ENCODE results near the gene TTC23.

The TTC23 gene

GRCh38 chr15:99110581-99111320 is 138.6 kb downstream of the TTC23 start:
- TF ChIP-seq, protein P1, sequence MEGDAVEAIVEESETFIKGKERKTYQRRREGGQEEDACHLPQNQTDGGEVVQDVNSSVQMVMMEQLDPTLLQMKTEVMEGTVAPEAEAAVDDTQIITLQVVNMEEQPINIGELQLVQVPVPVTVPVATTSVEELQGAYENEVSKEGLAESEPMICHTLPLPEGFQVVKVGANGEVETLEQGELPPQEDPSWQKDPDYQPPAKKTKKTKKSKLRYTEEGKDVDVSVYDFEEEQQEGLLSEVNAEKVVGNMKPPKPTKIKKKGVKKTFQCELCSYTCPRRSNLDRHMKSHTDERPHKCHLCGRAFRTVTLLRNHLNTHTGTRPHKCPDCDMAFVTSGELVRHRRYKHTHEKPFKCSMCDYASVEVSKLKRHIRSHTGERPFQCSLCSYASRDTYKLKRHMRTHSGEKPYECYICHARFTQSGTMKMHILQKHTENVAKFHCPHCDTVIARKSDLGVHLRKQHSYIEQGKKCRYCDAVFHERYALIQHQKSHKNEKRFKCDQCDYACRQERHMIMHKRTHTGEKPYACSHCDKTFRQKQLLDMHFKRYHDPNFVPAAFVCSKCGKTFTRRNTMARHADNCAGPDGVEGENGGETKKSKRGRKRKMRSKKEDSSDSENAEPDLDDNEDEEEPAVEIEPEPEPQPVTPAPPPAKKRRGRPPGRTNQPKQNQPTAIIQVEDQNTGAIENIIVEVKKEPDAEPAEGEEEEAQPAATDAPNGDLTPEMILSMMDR (IDR thresholded peaks at IDR 0.05; ENCODE audit: low read depth, low read length), result no peak
- DNase-seq (ENCODE audit: low read depth, low spot score), result peak; percentile 30
- H3K4me3 ChIP-seq (ENCODE audit: low read depth, low read length), result no peak overlapping the region
- in situ Hi-C loops (cut with HindIII; ENCODE audit: low sequenced_read_pairs), result no loop called here

DNA sequence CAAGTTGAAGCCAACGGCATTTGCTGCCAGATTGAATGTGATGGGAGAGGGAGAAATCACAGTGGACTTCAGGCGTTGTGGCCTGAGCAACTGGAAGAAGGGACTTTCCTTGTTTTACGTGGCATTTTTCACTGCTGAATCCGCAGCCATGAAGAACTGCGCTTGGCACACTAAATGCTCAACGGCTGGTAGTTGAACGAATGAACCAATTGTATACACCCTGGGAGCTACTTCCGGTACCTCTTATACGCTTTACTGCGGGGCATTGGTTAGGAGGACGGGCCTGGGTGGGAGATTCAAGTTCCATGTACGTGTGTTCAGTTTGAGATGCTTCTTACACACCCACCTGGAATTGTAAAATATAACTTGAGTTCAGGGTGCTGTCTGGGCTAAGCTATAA is 139.3 kb downstream of the TTC23 start:
- in situ Hi-C loops (cut with HindIII; ENCODE audit: low sequenced_read_pairs), result no loop called here
- DNase-seq (ENCODE audit: low read depth, low spot score), result no peak
- H3K4me3 ChIP-seq (ENCODE audit: low read depth, low read length), result no peak overlapping the region
- TF ChIP-seq, protein P1 (IDR thresholded peaks at IDR 0.05; ENCODE audit: low read depth, low read length), result no peak

GRCh38 chr15:99109555-99110021 is 139.8 kb downstream of the TTC23 start:
- no peak for DNase-seq (ENCODE audit: low read depth, low spot score)
- no peak overlapping the region for H3K4me3 ChIP-seq (ENCODE audit: low read depth, low read length)
- TF ChIP-seq, protein P1 (IDR thresholded peaks at IDR 0.05; ENCODE audit: low read depth, low read length), result no peak
- in situ Hi-C loops (cut with HindIII; ENCODE audit: low sequenced_read_pairs), result no loop called here

DNA sequence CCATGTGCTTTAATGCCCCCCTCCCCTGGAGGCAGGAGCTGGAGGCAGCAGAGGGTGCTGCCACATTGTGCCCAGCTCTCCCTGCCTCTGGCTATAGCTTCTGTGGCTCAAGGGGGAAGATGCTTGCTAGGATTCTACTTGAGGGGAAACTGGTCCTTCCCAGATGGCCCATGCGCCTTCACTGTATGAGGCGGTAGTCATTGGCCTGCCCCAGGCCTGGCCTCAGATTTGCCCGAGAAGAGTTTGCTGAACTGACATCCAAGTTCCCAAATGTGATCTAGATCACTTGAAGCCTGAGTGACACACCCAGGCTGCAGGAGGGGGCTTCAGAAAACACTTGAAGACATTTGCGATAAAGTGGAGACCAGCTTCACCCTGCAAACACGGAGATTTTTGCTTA is 140.4 kb downstream of the TTC23 start:
- TF ChIP-seq, protein P1 (IDR thresholded peaks at IDR 0.05; ENCODE audit: low read depth, low read length), result no peak
- in situ Hi-C loops (cut with HindIII; ENCODE audit: low sequenced_read_pairs), result no loop called here
- no peak for DNase-seq (ENCODE audit: low read depth, low spot score)
- no peak overlapping the region for H3K4me3 ChIP-seq (ENCODE audit: low read depth, low read length)

DNA sequence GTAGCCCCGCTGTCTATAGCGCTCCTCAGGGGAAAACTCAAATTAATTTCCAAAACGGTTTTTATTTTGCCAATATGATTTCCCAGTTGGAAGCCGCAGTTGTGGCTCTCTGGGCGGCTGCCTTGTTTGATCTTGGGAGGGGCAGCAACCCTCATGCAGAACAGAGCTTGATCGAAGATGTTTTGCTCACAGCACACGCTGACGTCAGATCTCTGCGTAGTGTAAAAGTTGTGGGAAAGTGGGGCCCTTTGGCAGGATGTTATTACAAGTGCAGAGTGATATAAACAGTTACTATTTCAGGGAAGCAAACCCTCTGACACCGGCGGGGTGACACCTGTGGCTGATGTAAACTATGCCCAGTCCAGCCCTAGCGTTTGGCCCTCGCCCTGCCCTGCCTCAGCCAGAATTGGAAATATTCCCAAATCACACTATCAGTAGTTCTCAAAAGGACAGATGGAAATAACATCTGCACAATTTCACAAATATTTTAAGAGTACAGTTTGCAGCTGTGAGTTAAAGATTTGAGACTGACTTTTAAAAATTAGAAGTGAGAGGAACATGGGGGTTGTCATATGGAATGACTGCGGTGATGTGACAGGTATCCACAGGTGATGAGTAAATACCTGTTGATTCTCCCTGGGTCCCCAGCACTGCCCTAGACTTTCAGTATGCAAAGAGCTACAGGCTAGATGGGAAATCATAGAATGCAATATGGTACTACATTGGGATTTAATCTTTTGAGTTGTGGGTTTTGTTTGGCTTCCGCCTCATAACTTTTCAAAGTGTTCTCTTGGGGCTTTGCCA is 142.8 kb downstream of the TTC23 start:
- DNase-seq (ENCODE audit: low read depth, low spot score), result peak; percentile 56
- in situ Hi-C loops (cut with HindIII; ENCODE audit: low sequenced_read_pairs), result no loop called here

More for the DNA sequence above, 142.8 kb downstream of the TTC23 start:
- peak overlapping the region; percentile 42 for H3K4me3 ChIP-seq (ENCODE audit: low read depth, low read length)
- TF ChIP-seq, protein P1 (IDR thresholded peaks at IDR 0.05; ENCODE audit: low read depth, low read length), result no peak

Data from astrocyte of the spinal cord (primary cell).